Nephron (organoid): ENCODE data around the gene NEU2.
A peak's percentile ranks its signal among the peaks of the same experiment; 100 is the strongest.

Experiments used
- H3K27ac Mint-ChIP-seq, 3 experiments: 2 replicates each; pipeline ENCODE4 v1.8.0; 2020; ENCODE audit warnings: mixed read lengths in 3 of 3, mild to moderate bottlenecking in 2 of 3, moderate library complexity in 1 of 3
- H3K27me3 Mint-ChIP-seq: 2 replicates; pipeline ENCODE4 v1.8.0; 2021; ENCODE audit warnings: low read depth, mild to moderate bottlenecking, moderate library complexity, mixed read lengths
- H3K36me3 Mint-ChIP-seq: 2 replicates; pipeline ENCODE4 v1.8.0; 2020; ENCODE audit warnings: low read depth, mixed read lengths
- H3K4me1 Mint-ChIP-seq: 2 replicates; pipeline ENCODE4 v1.8.0; 2020; ENCODE audit warnings: mixed read lengths
- H3K4me3 Mint-ChIP-seq, 3 experiments: 2 replicates each; pipeline ENCODE4 v1.8.0; 2020; ENCODE audit warnings: mild to moderate bottlenecking in 3 of 3, mixed read lengths in 3 of 3, moderate library complexity in 2 of 3
- H3K9me3 Mint-ChIP-seq: 2 replicates; pipeline ENCODE4 v1.8.0; 2020; ENCODE audit warnings: mixed read lengths
- CTCF ChIP-seq, 3 experiments: fragments of 200-600 bp; sonication (generic); IDR thresholded peaks; one replicate each; pipeline ENCODE4 v1.5.0; 2021; ENCODE audit warnings: antibody characterized with exemption in 3 of 3; ENCODE audit not compliant: unreplicated experiment in 3 of 3

NEU2 gene

GRCh38 chr2:233032551-233033320, at the start of gene NEU2:
TSS of gene NEU2 (plus strand) at chr2:233032672. CDS start at chr2:233032672, 0 bp downstream.
- no peaks in the 10 kb centered on the region for H3K27me3 Mint-ChIP-seq
- H3K4me3 Mint-ChIP-seq = no peak within 1 kb of the TSS
- TF ChIP-seq CTCF (IDR thresholded peaks at IDR 0.05; ENCODE audit: unreplicated experiment in 3 of 3) = no peak
- H3K36me3 Mint-ChIP-seq = no peaks in the 10 kb centered on the region
- peaks cover 28% of the 10 kb centered on the region for H3K4me1 Mint-ChIP-seq
- peak within 1 kb of the TSS; percentile 60 to 68 (median 64) for H3K27ac Mint-ChIP-seq
- no peaks in the 10 kb centered on the region for H3K9me3 Mint-ChIP-seq

- no peak for TF ChIP-seq CTCF (IDR thresholded peaks at IDR 0.05; ENCODE audit: unreplicated experiment in 3 of 3)
Observed at GRCh38 chr2:232982926-232983668, 49.4 kb upstream of the NEU2 start.

GRCh38 chr2:232983669-232984140, 48.8 kb upstream of the NEU2 start:
- TF ChIP-seq CTCF (IDR thresholded peaks at IDR 0.05; ENCODE audit: unreplicated experiment in 3 of 3) = no peak
- Mint-ChIP-seq H3K27me3 (peaks cover 20% of the 10 kb centered on the region), H3K4me3 (no peak overlapping the region), H3K9me3 (peaks cover 9% of the 10 kb centered on the region), H3K36me3 (no peaks in the 10 kb centered on the region), H3K4me1 (peaks cover 29% of the 10 kb centered on the region), H3K27ac (peak overlapping the region in 2 of 3 experiments; percentile 61 to 72)

More at GRCh38 chr2:232982926-232983668, 49.4 kb upstream of the NEU2 start:
- peaks cover 20% of the 10 kb centered on the region for H3K27me3 Mint-ChIP-seq
- peaks cover 23% of the 10 kb centered on the region for H3K4me1 Mint-ChIP-seq
- H3K9me3 Mint-ChIP-seq = peaks cover 9% of the 10 kb centered on the region
- H3K36me3 Mint-ChIP-seq = no peaks in the 10 kb centered on the region
- H3K4me3 Mint-ChIP-seq = no peak overlapping the region
- peak overlapping the region in 2 of 3 experiments; percentile 61 to 72 for H3K27ac Mint-ChIP-seq

GRCh38 chr2:232984451-232985207, 47.8 kb upstream of the NEU2 start:
- no peak overlapping the region for H3K4me3 Mint-ChIP-seq
- no peak for TF ChIP-seq CTCF (IDR thresholded peaks at IDR 0.05; ENCODE audit: unreplicated experiment in 3 of 3)
- peaks cover 9% of the 10 kb centered on the region for H3K9me3 Mint-ChIP-seq
- H3K27ac Mint-ChIP-seq = peak overlapping the region in 1 of 3 experiments; percentile 24
- peaks cover 31% of the 10 kb centered on the region for H3K4me1 Mint-ChIP-seq
- H3K36me3 Mint-ChIP-seq = no peaks in the 10 kb centered on the region
- H3K27me3 Mint-ChIP-seq = peaks cover 18% of the 10 kb centered on the region

GRCh38 chr2:232986155-232986554, 46.3 kb upstream of the NEU2 start:
- Mint-ChIP-seq H3K9me3 (peaks cover 9% of the 10 kb centered on the region), H3K27me3 (peaks cover 14% of the 10 kb centered on the region), H3K4me1 (peaks cover 25% of the 10 kb centered on the region), H3K4me3 (no peak overlapping the region), H3K27ac (peak overlapping the region in 1 of 3 experiments; percentile 14), H3K36me3 (no peaks in the 10 kb centered on the region)
- no peak for TF ChIP-seq CTCF (IDR thresholded peaks at IDR 0.05; ENCODE audit: unreplicated experiment in 3 of 3)
